HUES48 (cell line): ENCODE measurements around the gene B3GNT7.

Experiments used
- H3K27ac ChIP-seq: one replicate; pipeline ENCODE4 v1.7.0; 2013; ENCODE audit warnings: low read depth, low read length, inconsistent platforms
- H3K27me3 ChIP-seq: 2 replicates; pipeline ENCODE4 v1.6.1; 2013; ENCODE audit warnings: mild to moderate bottlenecking, low read length; ENCODE audit not compliant: control insufficient read depth, insufficient read depth
- H3K36me3 ChIP-seq: 2 replicates; pipeline ENCODE4 v1.6.1; 2013; ENCODE audit warnings: low read length; ENCODE audit not compliant: control insufficient read depth, insufficient read depth
- H3K4me1 ChIP-seq: 2 replicates; pipeline ENCODE4 v1.6.1; 2013; ENCODE audit warnings: mild to moderate bottlenecking, low read length; ENCODE audit not compliant: control insufficient read depth, insufficient read depth
- H3K4me3 ChIP-seq: 2 replicates; pipeline ENCODE4 v1.5.1; 2013; ENCODE audit warnings: mild to moderate bottlenecking, low read depth, low read length
- H3K9ac ChIP-seq: 2 replicates; pipeline ENCODE4 v1.6.1; 2013; ENCODE audit warnings: mild to moderate bottlenecking, low read depth, low read length, moderate library complexity
- H3K9me3 ChIP-seq: 2 replicates; pipeline ENCODE4 v1.6.1; 2013; ENCODE audit warnings: low read length; ENCODE audit not compliant: control insufficient read depth, insufficient read depth

B3GNT7 gene

DNA sequence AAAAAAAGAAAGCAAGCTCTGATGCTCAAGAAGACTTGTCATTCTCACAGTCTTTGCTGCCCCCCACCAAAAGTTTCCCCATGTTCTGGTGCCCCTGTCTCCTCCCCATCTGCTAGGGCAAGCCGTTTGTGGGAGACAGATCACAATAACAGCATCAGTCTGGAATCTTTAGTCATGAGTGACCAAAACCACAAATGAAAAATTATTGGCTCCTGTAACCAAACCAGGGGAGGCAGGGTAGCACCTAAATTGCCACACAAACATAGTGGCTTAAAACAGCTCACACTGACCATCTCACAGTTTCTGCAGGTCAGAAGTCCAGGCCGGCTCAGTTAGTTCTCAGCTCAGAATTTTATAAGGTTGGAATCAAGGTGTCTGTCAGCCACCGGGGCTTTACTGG is 9.1 kb upstream of the B3GNT7 start:
- Histone ChIP-seq H3K4me3 (no peak overlapping the region), H3K9ac (no peak overlapping the region), H3K4me1 (no peaks in the 10 kb centered on the region), H3K36me3 (no peaks in the 10 kb centered on the region), H3K27ac (no peak overlapping the region), H3K9me3 (no peaks in the 10 kb centered on the region), H3K27me3 (no peaks in the 10 kb centered on the region)

DNA sequence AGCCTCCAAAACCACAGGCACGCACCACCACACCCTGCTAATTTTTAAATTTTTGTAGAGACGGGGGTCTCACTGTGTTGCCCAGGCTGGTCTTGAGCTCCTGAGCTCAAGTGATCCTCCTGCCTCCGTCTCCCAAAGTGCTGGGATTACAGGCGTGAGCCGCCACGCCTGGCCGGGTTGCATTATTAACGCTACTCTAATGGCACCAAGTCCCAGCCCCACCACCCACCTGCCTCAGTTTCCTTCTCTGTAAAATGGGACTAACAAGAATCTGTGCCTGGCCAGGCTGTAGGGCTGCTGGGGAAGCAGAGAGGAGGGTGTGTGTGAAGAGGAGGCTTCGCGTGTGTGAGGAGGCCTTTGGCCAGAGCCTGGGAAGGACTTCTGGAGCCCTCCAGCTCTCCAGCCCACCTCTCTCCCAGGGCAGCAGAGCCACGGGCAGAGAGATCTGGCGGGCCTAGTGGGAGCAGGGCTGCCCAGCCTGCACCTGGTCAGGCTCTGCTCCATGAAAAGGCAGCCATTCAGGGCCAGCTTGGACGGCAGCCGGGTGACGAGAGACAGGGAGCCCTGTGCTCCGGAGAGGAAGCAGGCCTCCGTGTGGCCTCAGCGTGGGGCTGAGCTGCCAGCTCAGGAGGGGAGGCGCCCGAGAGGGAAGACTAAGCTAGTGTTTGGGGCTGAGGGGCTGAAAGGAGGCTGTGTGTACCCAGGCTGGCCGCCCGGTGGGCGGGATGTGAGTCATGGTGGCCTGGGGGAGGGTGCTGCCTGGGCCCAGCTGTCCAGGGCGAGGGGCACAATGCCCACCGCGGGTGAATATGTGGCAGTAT is 7.4 kb upstream of the B3GNT7 start:
- H3K9me3 ChIP-seq, result no peaks in the 10 kb centered on the region
- peaks cover 4% of the 10 kb centered on the region for H3K4me1 ChIP-seq
- no peak overlapping the region for H3K9ac ChIP-seq
- no peak overlapping the region for H3K27ac ChIP-seq
- H3K27me3 ChIP-seq, result no peaks in the 10 kb centered on the region
- no peak overlapping the region for H3K4me3 ChIP-seq
- H3K36me3 ChIP-seq, result no peaks in the 10 kb centered on the region

DNA sequence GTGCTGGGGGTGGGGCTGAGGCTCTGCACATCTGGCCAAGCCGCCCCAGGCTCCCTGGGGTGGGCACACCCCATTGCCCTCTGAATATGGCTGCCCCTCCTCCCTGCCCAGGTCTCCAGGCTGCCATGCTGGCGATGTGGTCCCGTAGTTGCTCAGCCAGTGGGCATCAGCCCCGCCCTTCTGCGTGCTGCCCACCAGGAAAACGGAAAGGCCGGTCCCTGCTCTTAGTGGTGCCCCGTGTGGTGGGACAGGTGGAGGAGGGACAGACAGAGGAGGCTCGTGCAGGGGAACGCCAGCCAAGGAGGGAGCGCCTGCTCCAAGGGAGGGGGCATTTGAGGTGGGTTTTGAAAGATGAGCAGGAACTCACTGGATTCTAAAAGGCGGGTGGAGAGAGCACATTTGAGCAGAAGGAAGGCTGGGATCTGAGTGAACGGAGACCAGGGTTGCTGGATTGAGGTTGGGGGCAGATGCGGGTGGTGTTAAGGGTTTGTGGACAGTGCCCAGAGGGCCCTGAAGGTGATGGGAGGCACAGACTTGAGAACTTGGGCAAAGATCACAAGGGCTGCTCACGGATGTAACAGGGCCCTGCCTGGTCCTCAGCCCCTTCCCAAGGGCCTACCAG is 6.7 kb upstream of the B3GNT7 start:
- Histone ChIP-seq H3K4me1 (peaks cover 12% of the 10 kb centered on the region), H3K4me3 (no peak overlapping the region), H3K27ac (no peak overlapping the region), H3K9ac (no peak overlapping the region), H3K9me3 (no peaks in the 10 kb centered on the region), H3K36me3 (no peaks in the 10 kb centered on the region), H3K27me3 (no peaks in the 10 kb centered on the region)

DNA sequence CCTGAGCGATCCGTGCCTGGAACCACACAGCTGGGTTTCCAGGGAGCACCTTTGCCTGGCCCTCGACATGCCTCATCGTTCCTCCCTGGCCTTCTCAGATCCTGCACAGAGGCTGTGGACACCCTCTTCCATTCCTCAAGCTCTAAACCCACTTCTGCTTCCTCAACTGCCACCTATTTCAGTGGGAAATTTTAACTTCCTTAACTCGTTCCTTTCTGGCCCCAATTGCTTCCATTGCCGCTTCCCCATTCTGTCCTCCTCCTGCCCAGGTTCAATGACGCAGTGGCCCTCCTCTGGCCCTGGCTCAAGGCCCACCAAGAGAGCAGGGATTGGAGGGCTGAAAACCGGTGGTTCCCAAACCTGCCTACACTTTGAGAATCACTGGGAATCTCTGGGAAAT is 4.8 kb upstream of the B3GNT7 start:
- H3K4me3 ChIP-seq, result no peak overlapping the region
- no peaks in the 10 kb centered on the region for H3K36me3 ChIP-seq
- no peaks in the 10 kb centered on the region for H3K27me3 ChIP-seq
- no peaks in the 10 kb centered on the region for H3K9me3 ChIP-seq
- H3K27ac ChIP-seq, result no peak overlapping the region
- H3K9ac ChIP-seq, result no peak overlapping the region
- peaks cover 22% of the 10 kb centered on the region for H3K4me1 ChIP-seq

DNA sequence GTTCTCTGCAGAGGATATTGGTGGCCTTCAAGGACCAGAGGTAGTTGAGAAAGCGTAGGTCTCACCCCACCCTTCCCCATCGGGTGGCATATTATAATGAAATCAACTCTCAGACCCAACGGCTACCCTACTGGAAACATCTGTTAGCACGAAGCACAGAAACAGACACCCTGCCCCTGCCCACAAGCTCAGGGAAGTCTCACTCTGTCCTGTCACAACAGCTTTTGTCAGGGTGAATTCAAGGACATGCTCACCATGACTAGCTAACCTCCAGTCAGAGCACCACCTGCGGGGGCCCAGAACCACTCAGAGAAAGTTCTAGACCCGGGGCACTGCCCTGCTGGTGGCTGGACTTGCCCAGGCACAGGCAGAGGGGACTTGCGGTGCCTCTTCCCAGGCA is 3.5 kb upstream of the B3GNT7 start:
- Histone ChIP-seq H3K9me3 (no peaks in the 10 kb centered on the region), H3K36me3 (no peaks in the 10 kb centered on the region), H3K27ac (no peak overlapping the region), H3K27me3 (no peaks in the 10 kb centered on the region), H3K4me3 (no peak overlapping the region), H3K9ac (no peak overlapping the region), H3K4me1 (peaks cover 25% of the 10 kb centered on the region)

DNA sequence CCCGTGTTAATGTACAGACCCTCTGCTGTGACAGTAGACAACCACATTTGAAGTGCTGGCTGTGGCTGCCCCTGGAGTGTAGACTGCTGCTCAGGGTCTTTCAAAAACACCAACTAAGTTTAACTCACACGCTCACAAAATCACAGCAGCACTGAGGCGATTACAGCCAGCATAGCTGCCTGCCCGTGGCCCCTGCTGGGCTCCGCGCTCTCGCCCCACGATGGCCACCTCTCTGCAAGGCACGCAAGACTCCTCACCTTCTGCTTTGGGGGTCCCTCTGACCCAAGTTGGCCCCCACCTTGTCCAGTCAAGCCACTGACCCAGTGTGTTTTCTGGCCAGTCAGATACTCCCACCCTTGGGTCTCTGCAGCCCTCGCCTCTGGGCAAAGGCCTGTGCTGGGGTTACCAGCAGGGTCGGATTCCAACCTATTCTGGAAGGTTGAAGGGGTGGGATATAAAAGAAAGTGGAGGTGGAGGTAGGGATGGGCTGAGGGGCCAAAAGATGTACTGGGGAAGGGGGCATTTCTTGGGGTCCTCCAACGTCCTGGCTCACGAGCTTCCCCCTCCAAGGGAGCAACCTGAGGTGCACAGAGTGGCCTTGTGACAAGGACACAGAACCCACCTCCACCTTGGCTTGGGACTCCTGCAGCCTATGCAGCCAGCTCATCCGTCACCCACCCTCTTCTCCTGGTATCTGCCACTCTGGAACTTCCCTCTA is 2.9 kb upstream of the B3GNT7 start:
- H3K27me3 ChIP-seq, result no peaks in the 10 kb centered on the region
- no peak overlapping the region for H3K27ac ChIP-seq
- no peaks in the 10 kb centered on the region for H3K9me3 ChIP-seq
- peaks cover 25% of the 10 kb centered on the region for H3K4me1 ChIP-seq
- no peak overlapping the region for H3K4me3 ChIP-seq
- peaks cover 4% of the 10 kb centered on the region; the same call in 1 of the 2 replicates for H3K36me3 ChIP-seq
- no peak overlapping the region for H3K9ac ChIP-seq

DNA sequence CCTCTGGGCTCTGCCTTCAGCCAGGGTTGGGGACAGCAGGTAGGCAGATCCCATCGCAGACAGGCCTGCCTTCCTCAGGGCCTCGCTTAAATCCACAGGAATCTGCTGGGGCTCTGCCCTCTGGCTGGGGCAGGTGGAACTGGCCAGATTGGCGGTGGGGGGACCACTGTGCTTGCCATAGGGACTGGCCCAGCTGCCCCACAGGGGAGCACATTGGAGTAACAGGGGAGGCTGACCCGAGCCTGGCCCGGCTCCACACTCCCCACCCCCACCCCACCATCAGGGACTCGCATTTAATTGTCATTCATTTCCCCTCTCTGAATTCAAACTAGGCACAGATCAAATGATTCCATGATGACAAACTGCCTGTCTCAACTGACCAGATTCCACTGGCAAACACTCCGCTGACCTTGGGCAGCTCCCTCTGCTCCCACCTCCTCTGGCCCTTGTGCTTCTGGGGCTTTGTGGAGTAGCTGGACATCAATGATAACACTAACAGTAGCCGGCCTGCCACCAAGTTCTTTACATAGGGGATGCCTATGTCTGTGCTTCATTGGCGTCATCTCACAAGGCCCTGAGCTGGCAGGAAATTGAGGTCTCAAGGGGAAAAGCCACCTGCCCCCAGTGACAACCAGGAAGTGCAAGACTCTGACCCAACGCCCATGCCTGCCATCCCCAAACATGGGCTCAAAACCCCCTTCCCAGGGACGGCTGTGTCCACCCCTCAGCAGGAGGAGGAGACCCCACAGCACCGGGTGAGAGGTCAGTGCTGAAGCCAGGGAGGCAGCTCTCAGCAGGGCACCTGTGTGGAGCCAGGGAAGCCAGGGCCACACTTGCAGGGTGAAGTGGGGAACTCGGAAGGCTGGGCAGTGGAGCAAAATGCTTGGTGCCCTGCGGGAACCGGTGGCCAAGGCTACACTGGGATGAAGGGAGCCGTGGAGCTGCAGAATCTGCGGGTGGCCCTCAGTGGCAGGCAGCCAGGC is 2.1 kb upstream of the B3GNT7 start:
- Histone ChIP-seq H3K27ac (no peak overlapping the region), H3K4me1 (peaks cover 25% of the 10 kb centered on the region), H3K36me3 (peaks cover 12% of the 10 kb centered on the region), H3K4me3 (no peak overlapping the region), H3K9me3 (no peaks in the 10 kb centered on the region), H3K9ac (no peak overlapping the region), H3K27me3 (no peaks in the 10 kb centered on the region)

DNA sequence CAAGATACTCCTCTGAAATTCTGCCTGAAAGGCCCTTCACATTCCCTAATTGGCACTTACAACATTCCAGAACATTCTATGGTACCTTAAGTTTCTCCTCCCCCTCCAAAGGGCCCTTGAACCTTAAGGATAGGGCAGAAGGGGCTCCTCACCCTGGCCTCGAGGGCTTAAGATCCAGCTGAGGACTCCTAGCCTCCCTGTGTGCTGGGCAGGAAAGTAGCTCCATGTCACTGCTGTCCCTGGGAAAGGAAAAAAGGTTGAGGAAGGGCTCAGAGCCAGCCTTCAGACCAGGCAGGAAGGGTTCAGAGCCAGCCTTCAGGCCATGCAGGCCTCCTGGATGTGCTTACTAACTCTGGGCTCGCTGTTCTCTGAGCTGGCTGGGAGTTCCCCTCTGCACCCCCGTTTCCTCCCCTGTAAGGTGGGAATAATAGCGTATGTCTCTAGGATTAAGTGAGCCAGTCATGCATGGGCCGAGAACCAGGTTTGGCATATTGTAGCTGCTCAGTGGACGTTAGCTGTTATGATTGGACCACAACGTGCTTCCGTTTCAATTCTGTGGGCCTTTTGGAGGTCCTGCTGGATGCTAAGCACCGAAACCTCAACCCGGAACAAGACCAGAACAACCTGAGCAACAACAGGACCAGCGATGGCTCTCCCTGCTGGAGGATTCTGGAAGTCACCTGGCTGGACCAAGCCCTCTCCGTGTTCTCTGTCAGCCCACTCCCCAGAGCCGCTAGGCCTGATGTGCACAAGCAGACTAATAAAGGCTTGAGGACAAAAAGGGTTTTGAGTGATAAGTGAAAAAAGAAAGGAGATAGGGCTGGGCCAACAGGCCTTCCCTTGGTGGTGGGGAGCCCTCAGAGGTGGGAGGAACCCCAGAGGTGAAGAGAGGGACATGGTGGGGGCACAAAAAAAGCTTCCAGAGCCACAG is 1.0 kb upstream of the B3GNT7 start:
- Histone ChIP-seq H3K9me3 (no peaks in the 10 kb centered on the region), H3K27ac (no peak overlapping the region), H3K4me3 (peak overlapping the region; percentile 72; the same call in 1 of the 2 replicates), H3K4me1 (peaks cover 25% of the 10 kb centered on the region), H3K9ac (no peak overlapping the region; the same call in 1 of the 2 replicates), H3K36me3 (peaks cover 22% of the 10 kb centered on the region), H3K27me3 (no peaks in the 10 kb centered on the region)

DNA sequence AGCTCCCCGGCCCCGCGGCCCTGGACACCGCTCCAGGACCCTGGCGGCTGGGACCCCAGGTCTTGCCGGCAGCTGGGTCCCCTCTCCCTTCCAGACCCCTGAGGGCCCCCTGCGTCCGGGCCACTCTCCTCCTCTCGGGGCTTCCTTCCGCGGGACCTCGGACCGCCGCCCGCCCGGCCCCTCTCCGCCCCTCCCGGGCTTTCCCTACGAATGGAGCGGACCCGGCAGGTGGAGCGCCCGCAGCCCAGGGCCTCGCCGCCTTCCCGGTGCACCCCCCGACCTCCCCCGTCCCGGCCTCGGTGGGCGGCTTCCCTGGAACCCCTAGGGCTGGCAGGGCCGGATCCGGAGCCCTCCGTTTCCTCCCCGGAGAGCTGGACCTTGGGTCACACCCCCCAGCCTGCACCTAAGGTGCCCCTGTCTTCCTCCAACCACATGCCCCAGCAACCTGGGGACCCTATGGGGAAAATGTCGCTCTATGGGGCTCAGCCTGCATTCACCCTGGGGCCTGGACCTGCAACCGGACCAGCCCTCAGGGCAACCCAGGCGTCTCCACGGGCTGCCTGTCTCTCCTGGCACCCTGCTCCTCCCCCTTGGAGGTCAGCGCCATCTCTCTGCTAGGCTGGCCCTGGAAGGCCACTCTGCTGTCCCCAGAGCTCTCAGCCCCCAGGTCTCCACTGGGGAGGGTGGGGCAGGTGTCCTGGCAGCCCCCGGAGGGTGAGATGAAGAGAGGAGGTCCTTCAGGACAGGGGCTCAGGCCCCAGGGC is 730 bp downstream of the B3GNT7 start:
- H3K4me1 ChIP-seq, result peaks cover 32% of the 10 kb centered on the region
- H3K27me3 ChIP-seq, result no peaks in the 10 kb centered on the region
- H3K27ac ChIP-seq, result no peak overlapping the region
- H3K4me3 ChIP-seq, result peak overlapping the region; percentile 72
- peaks cover 22% of the 10 kb centered on the region for H3K36me3 ChIP-seq
- H3K9me3 ChIP-seq, result no peaks in the 10 kb centered on the region
- H3K9ac ChIP-seq, result no peak overlapping the region
